Progenitor cell of endocrine pancreas (in vitro differentiated cells): ENCODE measurements around the gene ZSCAN20. TPM values are rescaled to one million over a fixed set of nuclear protein-coding genes. Genes with fewer than 3 reads are reported as not detected.

Experiments used
- DNase-seq: peaks from one replicate; pipeline ENCODE4 v3.0.0; 2021; ENCODE audit warnings: low spot score; ENCODE audit not compliant: unreplicated experiment
- H3K27ac Mint-ChIP-seq: 2 replicates; pipeline ENCODE4 v1.8.0; 2021; ENCODE audit warnings: mild to moderate bottlenecking, moderate library complexity, mixed read lengths
- H3K27me3 Mint-ChIP-seq: 2 replicates; pipeline ENCODE4 v1.8.0; 2021; ENCODE audit warnings: mixed read lengths
- H3K36me3 Mint-ChIP-seq: 2 replicates; pipeline ENCODE4 v1.8.0; 2022; ENCODE audit warnings: mixed read lengths; ENCODE audit not compliant: insufficient read depth
- H3K4me1 Mint-ChIP-seq: 2 replicates; pipeline ENCODE4 v1.8.0; 2021; ENCODE audit warnings: low read depth, mixed read lengths
- H3K4me3 Mint-ChIP-seq: 2 replicates; pipeline ENCODE4 v1.8.0; 2021; ENCODE audit warnings: low read depth, mild to moderate bottlenecking, moderate library complexity, mixed read lengths
- H3K9me3 Mint-ChIP-seq: 2 replicates; pipeline ENCODE4 v1.8.0; 2021; ENCODE audit warnings: low read depth, mixed read lengths
- total RNA-seq: library from RNA; stranded (reverse); gene quantifications from 2 replicates; pipeline ENCODE4 v1.2.1, GENCODE V29; 2021
- TF ChIP-seq, protein P1 (sequence below): fragments of 200-600 bp; sonication (generic); IDR thresholded peaks from one replicate; pipeline ENCODE4 v1.5.0; 2021; ENCODE audit warnings: antibody characterized with exemption, mild to moderate bottlenecking; ENCODE audit not compliant: unreplicated experiment

The ZSCAN20 gene
- total RNA-seq, 1 donor from 2014 or later = 10.5 TPM

DNA sequence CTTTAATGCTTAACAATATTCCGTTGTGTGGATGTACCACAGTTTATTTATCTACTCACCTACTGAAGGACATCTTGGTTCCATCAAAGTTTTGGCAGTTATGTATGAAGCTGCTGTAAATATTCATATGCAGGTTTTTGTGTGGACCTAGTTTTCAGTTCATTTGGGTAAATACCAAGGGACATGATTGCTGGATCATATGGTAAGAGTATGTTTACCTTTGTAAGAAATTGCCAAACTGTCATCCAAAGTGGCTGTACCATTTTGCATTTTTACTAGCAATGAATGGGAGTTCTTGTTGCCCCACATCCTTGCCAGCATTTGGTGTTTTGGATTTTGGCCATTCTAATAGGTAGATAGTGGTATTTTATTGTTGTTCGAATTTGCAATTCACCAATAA lies 10.0 kb downstream of the ZSCAN20 start:
- no peak overlapping the region for H3K4me3 Mint-ChIP-seq
- no peak overlapping the region for H3K27ac Mint-ChIP-seq

DNA sequence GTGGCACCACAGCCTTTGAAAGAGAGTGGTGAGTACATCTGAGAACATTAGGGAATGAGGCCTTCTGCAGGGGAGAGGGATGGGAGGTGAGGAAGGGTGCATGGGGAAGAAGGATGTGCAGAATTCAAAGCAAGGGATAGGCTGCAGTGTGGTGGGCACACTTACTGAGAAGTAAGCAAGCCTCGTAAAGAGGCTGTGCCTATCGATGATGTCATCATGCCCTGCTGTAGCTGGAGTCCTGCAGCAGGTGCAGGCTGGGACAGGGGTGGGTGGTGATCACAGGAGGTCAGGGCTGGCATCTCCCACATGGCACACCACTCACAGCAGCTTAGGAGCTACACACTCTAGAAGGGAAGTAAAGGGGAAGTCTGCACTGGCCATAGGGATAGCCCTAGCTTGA lies 16.2 kb downstream of the ZSCAN20 start:
- Mint-ChIP-seq H3K27me3 (no peaks in the 10 kb centered on the region), H3K36me3 (peaks cover 75% of the 10 kb centered on the region), H3K4me1 (no peaks in the 10 kb centered on the region), H3K9me3 (peaks cover 30% of the 10 kb centered on the region), H3K4me3 (no peak overlapping the region), H3K27ac (no peak overlapping the region)
- no peak for DNase-seq
- TF ChIP-seq, protein P1, sequence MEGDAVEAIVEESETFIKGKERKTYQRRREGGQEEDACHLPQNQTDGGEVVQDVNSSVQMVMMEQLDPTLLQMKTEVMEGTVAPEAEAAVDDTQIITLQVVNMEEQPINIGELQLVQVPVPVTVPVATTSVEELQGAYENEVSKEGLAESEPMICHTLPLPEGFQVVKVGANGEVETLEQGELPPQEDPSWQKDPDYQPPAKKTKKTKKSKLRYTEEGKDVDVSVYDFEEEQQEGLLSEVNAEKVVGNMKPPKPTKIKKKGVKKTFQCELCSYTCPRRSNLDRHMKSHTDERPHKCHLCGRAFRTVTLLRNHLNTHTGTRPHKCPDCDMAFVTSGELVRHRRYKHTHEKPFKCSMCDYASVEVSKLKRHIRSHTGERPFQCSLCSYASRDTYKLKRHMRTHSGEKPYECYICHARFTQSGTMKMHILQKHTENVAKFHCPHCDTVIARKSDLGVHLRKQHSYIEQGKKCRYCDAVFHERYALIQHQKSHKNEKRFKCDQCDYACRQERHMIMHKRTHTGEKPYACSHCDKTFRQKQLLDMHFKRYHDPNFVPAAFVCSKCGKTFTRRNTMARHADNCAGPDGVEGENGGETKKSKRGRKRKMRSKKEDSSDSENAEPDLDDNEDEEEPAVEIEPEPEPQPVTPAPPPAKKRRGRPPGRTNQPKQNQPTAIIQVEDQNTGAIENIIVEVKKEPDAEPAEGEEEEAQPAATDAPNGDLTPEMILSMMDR = no peak

More for the DNA sequence above, 10.0 kb downstream of the ZSCAN20 start:
- Mint-ChIP-seq H3K36me3 (peaks cover 50% of the 10 kb centered on the region), H3K27me3 (no peaks in the 10 kb centered on the region), H3K9me3 (peaks cover 13% of the 10 kb centered on the region), H3K4me1 (no peaks in the 10 kb centered on the region)
- no peak for DNase-seq
- TF ChIP-seq, protein P1 = no peak

DNA sequence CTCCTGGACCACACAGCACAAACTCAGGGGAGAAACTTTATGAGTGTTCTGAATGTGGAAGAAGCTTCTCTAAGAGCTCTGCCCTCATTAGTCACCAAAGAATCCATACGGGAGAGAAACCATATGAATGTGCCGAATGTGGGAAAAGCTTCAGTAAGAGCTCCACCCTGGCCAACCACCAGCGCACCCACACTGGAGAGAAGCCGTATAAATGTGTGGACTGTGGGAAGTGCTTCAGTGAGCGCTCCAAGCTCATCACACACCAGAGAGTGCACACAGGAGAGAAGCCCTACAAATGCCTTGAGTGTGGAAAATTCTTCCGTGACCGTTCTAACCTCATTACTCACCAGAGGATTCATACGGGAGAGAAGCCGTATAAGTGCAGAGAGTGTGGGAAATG lies 22.5 kb downstream of the ZSCAN20 start:
- Mint-ChIP-seq H3K27me3 (no peaks in the 10 kb centered on the region), H3K4me1 (no peaks in the 10 kb centered on the region), H3K36me3 (peaks cover 74% of the 10 kb centered on the region), H3K27ac (no peak overlapping the region), H3K9me3 (peaks cover 52% of the 10 kb centered on the region), H3K4me3 (no peak overlapping the region)
- TF ChIP-seq, protein P1 = no peak
- DNase-seq = no peak

GRCh38 chr1:33497410-33497809 lies 25.0 kb downstream of the ZSCAN20 start:
- TF ChIP-seq, protein P1 = no peak
- Mint-ChIP-seq H3K4me3 (no peak overlapping the region), H3K27me3 (no peaks in the 10 kb centered on the region), H3K36me3 (peaks cover 56% of the 10 kb centered on the region), H3K27ac (no peak overlapping the region), H3K9me3 (peaks cover 43% of the 10 kb centered on the region), H3K4me1 (no peaks in the 10 kb centered on the region)
- no peak for DNase-seq

GRCh38 chr1:33500547-33500946 lies 28.1 kb downstream of the ZSCAN20 start:
- TF ChIP-seq, protein P1 = peak; percentile 38
- Mint-ChIP-seq H3K9me3 (peaks cover 19% of the 10 kb centered on the region), H3K4me3 (no peak overlapping the region), H3K36me3 (peaks cover 28% of the 10 kb centered on the region), H3K4me1 (no peaks in the 10 kb centered on the region), H3K27me3 (no peaks in the 10 kb centered on the region), H3K27ac (no peak overlapping the region)
- no peak for DNase-seq
